ENCODE results near the gene SPARCL1. TPM values are rescaled to one million over a fixed set of nuclear protein-coding genes. Genes with fewer than 3 reads are reported as not detected.
A peak's percentile ranks its signal among the peaks of the same experiment; 100 is the strongest.

The SPARCL1 gene
- total RNA-seq, 1 donor from 2014 or later: 6.3 TPM

- no peak for TF ChIP-seq CTCF (IDR thresholded peaks at IDR 0.05; ENCODE audit: unreplicated experiment)
- H3K4me3 Mint-ChIP-seq: no peak overlapping the region
- H3K9me3 Mint-ChIP-seq: peaks cover 13% of the 10 kb centered on the region
- H3K36me3 Mint-ChIP-seq: peaks cover 2% of the 10 kb centered on the region
- DNase-seq (ENCODE audit: low spot score in 2 of 2, unreplicated experiment in 2 of 2): no peak
- H3K27ac Mint-ChIP-seq: no peak overlapping the region
- no peaks in the 10 kb centered on the region for H3K27me3 Mint-ChIP-seq (ENCODE audit: low read depth)
- H3K4me1 Mint-ChIP-seq: peaks cover 21% of the 10 kb centered on the region
These were observed 7.3 kb downstream of the SPARCL1 start for GRCh38 chr4:87521757-87522374.

GRCh38 chr4:87521319-87521718 is 7.9 kb downstream of the SPARCL1 start:
- Mint-ChIP-seq H3K9me3 (peaks cover 13% of the 10 kb centered on the region), H3K36me3 (peaks cover 2% of the 10 kb centered on the region), H3K27ac (peak overlapping the region; percentile 62), H3K27me3 (ENCODE audit: low read depth) (no peaks in the 10 kb centered on the region), H3K4me3 (no peak overlapping the region), H3K4me1 (peaks cover 23% of the 10 kb centered on the region)
- no peak for DNase-seq (ENCODE audit: low spot score in 2 of 2, unreplicated experiment in 2 of 2)
- no peak for TF ChIP-seq CTCF (IDR thresholded peaks at IDR 0.05; ENCODE audit: unreplicated experiment)

- no peak for TF ChIP-seq CTCF (IDR thresholded peaks at IDR 0.05; ENCODE audit: unreplicated experiment)
- Mint-ChIP-seq H3K4me1 (peaks cover 17% of the 10 kb centered on the region), H3K4me3 (no peak overlapping the region), H3K9me3 (no peaks in the 10 kb centered on the region), H3K27ac (no peak overlapping the region), H3K36me3 (no peaks in the 10 kb centered on the region), H3K27me3 (ENCODE audit: low read depth) (no peaks in the 10 kb centered on the region)
- DNase-seq (ENCODE audit: low spot score in 2 of 2, unreplicated experiment in 2 of 2): no peak
These were observed 11.6 kb downstream of the SPARCL1 start for GRCh38 chr4:87517621-87518020.

GRCh38 chr4:87516683-87517082 is 12.5 kb downstream of the SPARCL1 start:
- no peaks in the 10 kb centered on the region for H3K9me3 Mint-ChIP-seq
- H3K4me1 Mint-ChIP-seq: peaks cover 15% of the 10 kb centered on the region
- H3K27ac Mint-ChIP-seq: no peak overlapping the region
- no peak overlapping the region for H3K4me3 Mint-ChIP-seq
- DNase-seq (ENCODE audit: low spot score in 2 of 2, unreplicated experiment in 2 of 2): no peak
- no peak for TF ChIP-seq CTCF (IDR thresholded peaks at IDR 0.05; ENCODE audit: unreplicated experiment)
- no peaks in the 10 kb centered on the region for H3K36me3 Mint-ChIP-seq
- H3K27me3 Mint-ChIP-seq (ENCODE audit: low read depth): no peaks in the 10 kb centered on the region

GRCh38 chr4:87512400-87512799 is 16.8 kb downstream of the SPARCL1 start:
- Mint-ChIP-seq H3K27ac (no peak overlapping the region), H3K36me3 (peaks cover 2% of the 10 kb centered on the region), H3K9me3 (no peaks in the 10 kb centered on the region), H3K27me3 (ENCODE audit: low read depth) (no peaks in the 10 kb centered on the region), H3K4me1 (peaks cover 5% of the 10 kb centered on the region), H3K4me3 (no peak overlapping the region)
- DNase-seq (ENCODE audit: low spot score in 2 of 2, unreplicated experiment in 2 of 2): no peak
- no peak for TF ChIP-seq CTCF (IDR thresholded peaks at IDR 0.05; ENCODE audit: unreplicated experiment)

GRCh38 chr4:87511500-87511899 is 17.7 kb downstream of the SPARCL1 start:
- H3K27ac Mint-ChIP-seq: no peak overlapping the region
- H3K4me1 Mint-ChIP-seq: peaks cover 3% of the 10 kb centered on the region
- no peak overlapping the region for H3K4me3 Mint-ChIP-seq
- peaks cover 2% of the 10 kb centered on the region for H3K36me3 Mint-ChIP-seq
- H3K27me3 Mint-ChIP-seq (ENCODE audit: low read depth): no peaks in the 10 kb centered on the region
- no peak for TF ChIP-seq CTCF (IDR thresholded peaks at IDR 0.05; ENCODE audit: unreplicated experiment)
- no peak for DNase-seq (ENCODE audit: low spot score in 2 of 2, unreplicated experiment in 2 of 2)
- H3K9me3 Mint-ChIP-seq: no peaks in the 10 kb centered on the region
